ENCODE data around the gene KLHL22.

The KLHL22 gene

DNA sequence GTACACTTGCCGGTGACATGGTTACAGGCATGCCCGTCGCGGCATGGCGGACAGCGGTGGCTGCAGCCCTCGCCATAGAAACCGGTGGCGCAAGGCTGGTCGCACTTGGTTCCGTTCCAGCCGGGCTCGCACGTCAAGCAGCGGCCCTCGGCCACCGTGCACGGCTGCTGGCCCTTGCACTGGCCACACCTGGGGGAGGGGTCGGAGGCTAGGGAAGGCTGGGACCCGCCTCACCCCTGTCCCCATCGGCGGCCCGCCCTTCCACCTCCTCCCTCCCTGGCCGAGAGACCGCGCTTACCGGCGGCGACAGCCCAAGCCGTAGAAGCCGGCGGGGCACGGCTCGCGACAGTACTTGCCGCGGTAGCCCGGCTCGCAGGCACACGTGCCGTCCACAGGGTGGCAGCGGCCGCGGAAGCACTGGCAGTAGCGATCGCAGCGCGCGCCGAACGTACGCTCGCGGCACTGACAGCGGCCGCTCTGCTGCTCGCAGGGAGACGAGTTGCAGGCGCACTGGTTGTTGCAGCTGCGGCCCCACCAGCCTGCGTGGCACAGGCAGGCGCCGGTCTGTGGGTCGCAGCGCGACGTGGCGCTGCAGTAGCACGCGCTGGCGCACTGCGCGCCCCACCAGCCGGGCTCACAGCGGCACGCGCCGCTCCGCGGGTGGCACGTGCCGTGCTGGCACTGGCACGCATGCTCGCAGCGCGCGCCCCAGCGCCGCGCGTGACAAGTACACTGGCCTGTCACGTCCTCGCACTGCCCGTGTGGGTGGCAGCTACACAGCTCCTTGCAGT is 64.7 kb downstream of the KLHL22 start:
- DNase-seq (ENCODE audit: low read depth) = no peak

DNA sequence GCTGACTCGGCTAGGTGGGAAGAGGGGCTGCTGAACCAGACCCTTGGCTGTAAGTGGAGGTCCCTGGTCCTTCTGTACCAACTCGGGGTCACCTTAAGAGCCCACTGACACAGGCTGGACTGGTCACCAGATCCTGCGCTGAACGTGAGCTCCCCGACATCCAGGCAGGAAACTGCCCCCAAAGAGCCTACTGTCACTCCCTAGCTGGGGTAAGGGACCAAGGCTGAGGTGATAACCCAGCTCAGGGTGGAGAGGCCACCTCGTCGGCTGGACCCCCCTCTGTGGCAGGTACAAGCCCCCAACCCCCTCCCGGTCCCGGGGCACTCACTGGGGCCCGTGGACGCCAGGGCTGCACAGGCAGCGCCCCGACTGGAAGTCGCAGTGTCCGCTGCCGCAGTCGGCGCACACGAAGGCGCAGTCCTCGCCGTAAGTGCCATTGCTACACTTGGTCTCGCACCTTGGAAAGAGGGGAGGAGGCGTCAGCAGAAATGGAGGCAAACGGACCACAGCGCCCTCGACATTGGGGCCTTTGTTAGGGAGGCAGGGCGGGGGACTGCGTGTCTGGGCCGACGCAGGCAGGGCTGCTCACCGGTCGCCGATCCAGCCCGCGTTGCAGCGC is 65.4 kb downstream of the KLHL22 start:
- no peak for DNase-seq (ENCODE audit: low read depth)

DNA sequence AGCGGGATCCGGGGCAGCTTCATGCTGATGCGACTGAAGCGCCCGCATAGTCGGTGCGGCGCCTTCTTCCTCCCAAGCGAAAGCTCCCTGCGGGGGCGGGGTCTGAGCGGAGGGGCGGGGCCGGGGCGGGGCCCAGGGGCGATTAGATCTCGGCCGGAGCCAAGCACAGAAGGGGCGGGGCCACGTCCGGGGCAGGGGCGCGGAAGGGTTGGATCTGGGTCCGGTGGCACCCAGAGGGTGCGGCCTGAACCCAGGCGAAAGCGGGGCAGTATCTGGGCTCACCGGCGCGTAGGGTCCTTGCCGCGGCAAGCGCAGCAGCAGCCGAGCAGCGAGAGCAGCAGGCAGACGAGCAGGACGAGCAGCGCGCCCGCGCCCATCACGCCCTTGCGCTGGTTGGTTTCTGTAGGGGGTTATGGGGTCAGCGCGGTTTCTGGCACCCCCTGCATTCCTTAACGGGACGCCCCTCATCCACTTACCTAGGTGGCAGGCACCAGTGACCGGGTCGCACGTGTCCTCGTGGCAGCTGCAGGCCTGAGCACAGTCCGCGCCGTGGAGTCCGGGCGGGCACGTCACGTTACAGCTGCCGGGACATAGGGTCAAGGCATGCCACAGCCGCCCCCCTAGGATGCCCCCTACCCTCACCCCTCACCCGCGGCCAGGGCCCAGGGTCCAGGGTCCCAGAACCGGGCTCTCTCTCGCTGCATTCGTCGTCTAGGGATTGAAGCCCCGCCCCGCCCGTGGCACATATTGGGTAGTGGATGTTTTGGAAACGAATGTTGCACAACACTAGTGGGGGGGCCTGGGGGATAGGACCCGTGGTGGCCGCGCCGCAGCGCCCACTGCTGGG is 66.1 kb downstream of the KLHL22 start:
- DNase-seq (ENCODE audit: low read depth) = peak; percentile 66

DNA sequence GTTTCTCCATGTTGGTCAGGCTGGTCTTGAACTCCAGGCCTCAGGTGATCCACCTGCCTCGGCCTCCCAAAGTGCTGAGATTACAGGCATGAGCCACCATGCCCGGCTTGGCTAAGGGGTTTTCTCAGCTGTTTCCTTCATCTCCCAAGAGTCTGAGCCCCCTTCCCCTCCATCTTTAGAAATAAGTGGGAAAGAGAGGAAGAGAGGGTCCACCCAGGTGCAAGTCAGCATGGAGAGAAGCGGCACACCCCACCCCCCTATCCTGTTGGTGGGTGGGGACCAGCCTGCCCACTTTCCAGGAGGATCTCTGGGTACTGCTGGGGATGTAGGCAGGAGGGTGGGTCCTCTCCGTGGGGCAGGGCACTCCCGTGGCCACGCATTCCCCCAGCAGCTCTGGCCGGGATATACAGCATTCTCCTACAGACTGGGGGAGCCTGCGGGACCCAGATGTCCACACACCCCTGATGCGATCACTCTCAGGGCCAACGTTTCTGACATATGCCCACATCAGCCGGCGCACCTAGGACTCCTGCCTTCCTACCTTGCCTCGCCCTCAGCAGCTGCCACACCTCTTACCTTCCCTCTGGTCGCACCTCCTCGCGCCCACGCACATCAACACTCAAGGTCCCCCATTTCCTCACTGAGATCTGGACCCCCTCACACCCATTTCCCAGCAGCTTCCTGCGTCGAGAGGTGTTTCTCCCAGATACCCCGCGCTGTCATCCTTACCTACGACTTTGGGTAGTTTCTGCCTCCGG is 66.9 kb downstream of the KLHL22 start:
- no peak for DNase-seq (ENCODE audit: low read depth)

DNA sequence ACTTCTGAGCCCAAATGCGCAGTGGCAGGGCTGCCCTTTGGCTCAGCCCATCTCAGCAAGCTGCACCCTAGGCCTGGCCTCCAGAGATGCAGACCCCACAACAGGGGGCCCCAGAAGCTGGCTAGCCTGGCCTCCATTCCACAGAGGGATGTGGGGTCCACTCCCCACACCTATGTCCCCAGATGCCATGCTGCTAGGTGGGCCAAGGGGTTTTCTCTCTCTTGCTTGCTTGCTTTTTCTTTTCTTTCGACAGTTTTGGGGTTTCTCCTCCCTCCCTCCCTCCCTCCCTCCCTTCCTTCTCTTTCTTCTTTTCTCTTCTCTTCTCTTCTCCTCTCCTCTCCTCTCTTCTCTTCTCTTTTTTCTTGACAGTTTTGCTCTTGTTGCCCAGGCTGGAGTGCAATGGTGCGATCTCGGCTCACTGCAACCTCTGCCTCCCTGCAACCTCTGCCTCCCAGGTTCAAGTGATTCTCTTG is 67.6 kb downstream of the KLHL22 start:
- DNase-seq (ENCODE audit: low read depth) = no peak

DNA sequence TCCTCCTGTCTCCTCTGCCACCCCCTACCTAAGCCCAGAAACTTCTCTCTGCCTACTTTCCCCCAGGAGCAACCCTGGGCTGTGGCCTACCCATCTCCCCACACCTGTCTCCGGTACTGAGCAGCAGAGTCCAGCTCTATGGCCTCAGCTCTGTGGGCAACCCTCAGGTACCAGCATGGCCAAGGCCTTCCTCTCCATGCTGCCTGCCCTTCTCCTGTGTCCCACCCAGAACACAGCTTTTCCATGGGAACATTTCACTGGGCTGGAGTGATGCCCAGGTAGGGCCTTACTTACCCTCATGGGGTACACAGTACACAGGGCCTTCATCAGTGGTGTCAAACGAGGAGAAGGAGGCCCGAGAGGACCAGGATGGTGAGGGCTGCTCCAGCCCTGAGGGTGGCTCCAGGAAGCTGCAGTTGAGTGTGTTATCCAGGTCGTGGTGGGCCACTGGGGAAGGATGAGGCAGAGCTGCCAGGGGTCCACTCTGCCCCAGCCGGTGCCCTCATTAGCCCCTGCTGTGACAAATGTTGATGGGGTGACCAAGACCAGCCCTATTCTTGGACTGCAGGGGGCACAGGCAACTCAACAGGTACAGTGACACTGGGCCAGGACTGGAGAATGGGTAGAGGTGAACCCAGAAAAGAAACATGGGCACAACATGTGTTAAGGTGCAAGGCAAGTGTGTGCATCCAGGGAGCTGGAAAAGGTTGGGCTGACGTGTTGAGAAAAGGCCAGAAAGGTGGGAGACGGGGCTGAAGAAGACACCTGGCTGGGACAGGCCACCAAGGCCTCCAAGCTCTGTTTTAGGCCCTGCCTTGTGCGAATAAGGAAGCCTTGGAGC is 68.3 kb downstream of the KLHL22 start:
- DNase-seq (ENCODE audit: low read depth) = no peak

DNA sequence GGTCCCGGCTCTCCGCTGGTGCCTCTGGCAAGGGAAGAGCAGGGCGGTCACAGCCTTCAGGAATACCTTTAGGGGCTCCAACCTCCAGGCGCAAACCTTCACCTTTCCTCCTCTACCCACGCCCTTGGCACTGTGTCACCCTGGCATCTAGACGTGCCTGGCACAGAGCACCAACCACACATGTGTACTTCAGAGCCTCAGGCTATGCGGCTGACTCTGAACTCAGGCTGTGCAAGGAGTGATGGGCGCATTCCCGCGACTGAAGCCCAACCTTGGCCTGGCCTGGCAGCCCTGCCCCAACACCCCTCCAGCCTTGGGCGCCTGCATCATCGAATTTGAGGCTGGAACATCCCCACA is 69.4 kb downstream of the KLHL22 start:
- DNase-seq (ENCODE audit: low read depth) = no peak

DNA sequence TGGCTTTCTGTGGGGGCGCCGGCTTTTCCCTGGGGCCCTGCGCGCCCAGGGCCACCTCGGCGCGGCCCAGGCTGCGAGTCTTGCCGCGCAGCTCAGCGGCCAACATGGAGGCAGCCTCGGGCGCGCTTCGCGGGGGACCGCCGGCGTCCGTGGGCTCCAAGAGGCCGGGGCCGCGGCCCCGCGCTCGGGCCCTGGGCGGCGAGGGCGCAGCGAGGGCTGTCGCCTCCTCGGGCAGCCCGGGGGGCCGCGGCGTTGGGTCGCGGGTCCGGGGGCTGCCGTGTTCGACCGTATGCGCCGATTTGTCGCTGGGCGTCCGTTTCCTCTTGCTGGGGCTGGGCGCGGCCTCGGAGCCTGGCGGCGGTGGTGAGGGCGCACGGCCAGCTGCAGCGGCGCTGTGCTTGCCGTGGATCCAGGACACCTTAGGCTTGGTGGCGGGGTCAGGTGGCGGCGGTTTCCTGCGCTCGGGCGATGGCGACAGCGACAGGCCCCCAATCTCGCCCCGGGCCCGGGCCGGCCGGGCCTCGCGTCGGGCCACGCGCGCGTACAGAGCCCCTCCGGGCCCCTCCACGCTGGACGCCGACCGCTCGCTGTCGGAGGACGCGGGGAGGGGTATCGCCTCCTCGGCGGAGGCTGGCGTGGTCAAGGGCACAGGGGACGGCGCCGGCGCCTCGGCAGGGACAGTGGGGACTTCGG is 69.9 kb downstream of the KLHL22 start:
- DNase-seq (ENCODE audit: low read depth) = no peak

DNA sequence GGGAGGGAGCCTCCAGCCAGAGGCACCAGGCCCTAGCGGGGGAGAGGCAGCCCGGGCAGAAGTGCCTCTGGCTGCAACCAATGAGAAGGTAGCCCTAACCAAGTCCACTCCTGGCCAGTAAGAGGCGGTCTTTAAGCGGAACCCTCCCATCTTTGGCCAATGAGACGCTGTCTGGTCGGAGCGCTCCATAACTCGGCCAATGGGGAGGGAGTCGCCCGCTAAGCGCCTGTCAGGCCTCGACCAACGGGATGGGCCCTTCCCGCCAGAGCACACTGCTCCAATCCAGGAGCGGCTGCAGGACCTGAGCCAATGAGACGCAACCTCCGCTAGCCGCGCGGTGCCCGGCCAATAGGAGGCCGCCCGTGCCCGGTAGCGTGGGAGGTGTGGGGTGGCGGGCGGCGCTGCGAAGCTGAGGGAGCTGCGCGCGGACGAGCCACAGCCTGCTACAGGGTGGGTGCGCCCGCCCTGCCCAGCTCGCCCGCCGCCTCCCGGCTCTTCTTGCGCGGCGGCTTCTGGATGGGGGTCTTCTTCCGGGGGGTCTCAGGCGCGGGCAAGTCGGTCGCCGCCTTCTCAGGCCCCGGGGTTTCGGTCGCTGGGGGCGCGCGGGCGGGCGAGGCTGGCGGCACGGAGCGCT is 70.5 kb downstream of the KLHL22 start:
- no peak for DNase-seq (ENCODE audit: low read depth)

DNA sequence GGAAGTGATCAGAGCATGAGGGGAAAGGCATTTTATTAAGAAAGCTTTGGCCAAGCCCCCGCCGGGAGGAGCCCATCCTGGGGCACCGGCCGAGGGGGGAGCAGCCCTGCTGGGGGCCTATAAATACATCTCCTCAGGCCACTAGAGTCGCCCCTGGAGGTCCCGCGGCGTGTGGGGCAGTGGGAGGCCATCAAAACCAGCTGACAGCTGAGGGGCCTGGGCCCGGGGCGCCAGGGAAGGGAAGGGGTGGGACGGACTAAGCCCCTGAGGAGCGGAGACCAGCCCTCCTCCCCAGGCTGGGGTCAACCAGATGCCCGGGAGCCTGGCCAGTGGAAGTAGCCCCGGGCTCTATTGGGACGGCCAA is 71.0 kb downstream of the KLHL22 start:
- no peak for DNase-seq (ENCODE audit: low read depth)

DNA sequence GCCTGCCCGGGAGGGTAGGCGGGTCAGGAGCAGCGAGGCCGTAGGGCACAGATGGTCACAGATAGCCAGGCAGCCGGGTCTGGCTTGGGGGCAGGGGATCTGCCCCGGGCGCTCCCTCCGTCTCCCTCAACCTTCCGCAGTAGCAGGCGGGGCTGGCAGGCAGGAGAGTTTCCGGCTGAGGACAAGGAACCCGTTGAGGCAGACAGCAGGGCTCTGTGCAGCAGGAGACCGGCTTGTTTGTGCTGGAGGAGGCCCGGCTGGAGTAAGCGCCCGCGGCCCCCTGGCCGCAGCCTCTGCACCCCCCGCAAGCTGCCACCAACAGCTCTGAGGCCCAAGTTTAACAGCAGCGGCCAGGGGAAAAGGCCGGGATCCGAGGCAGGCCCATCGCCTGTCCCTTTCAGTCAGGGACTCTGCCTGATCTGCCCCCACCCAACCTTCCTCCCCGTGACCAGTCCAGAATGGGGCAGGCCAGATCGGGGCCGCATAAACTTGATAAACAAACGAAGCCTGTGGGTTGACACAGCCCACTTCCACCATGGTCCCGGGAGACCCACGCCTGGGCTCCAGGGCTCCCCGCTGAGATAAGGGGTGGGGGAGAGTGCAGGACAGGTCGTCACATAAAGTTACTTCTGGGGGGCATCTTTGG is 71.6 kb downstream of the KLHL22 start:
- DNase-seq (ENCODE audit: low read depth) = no peak

DNA sequence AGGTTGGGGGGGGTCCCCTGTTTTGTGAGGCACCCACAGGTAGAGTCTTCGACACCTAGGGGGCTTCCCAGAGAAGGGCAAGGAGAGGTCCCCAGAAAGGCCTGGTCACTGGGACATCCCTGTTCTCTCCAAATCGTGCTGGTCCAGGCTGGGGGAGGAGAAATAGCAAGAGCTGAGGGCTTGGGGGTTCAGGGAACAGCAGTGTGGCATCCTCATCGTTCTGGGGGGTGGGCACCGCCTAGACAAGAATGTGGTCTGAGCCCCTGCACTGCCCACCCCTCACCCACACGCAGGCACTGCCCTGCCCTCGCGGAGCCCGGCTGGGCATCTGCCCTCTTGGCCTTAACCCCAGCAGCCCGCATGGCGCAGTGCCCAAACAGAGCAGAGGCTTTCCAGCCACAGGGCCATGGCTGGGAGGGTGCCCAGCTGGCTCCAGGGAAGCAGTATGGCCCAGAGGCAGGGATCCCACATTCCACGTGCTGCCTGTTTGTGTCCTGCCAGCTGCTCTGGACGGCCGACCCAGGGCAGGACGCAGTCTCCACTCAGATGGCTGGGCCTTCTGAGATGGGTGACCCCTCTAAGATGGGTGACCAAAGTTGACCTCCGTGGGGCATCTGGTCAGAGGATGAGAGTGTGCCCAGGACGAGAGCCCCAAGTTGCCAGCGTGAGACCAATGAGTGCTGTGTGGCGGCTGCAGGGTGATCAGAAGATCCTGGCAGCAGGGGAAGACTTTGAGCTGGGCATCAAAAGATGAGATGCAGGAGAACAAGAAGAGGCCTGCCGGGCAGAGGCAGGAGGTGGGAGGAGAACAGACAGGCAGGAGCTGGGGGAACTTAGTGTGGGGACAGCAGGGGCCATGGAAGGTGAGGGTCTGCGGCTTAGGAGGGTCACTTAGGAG is 72.3 kb downstream of the KLHL22 start:
- no peak for DNase-seq (ENCODE audit: low read depth)

DNA sequence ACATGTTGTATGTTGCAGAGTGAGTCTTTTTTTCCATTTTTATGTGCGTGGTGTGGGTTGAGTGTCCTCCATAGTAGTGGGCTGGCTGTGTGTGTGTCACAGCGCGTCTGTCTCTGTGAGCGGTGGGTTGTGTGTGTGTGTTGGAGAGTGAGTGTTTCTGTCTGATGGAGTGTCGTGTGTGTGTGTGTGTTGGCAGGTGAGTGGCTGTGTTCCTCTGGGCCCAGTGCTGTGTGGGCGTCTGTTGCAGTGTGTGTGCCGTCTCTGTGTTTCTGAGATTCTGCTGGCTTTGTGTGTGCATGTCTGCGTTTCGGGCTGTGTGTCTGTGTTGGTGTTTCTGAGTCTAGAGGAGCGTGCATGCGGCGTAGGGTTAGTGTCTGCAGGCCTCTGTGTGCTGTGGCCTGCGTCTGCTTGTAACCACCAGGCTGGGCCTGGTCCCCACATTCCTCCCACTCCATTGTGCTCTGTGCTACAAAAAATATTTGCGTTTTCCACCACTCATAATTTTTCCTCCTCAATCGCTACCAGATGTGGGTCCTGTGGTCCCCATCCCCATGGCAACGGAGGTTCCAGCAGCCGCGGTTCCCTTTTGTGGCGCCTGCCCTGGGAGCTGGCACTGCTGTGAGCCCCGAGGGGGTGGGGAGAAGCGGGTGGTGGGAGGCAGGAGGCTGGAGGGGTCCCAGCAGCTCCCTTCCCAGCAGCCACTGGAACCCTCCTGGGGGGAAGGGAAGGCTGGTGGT is 73.2 kb downstream of the KLHL22 start:
- DNase-seq (ENCODE audit: low read depth) = no peak

DNA sequence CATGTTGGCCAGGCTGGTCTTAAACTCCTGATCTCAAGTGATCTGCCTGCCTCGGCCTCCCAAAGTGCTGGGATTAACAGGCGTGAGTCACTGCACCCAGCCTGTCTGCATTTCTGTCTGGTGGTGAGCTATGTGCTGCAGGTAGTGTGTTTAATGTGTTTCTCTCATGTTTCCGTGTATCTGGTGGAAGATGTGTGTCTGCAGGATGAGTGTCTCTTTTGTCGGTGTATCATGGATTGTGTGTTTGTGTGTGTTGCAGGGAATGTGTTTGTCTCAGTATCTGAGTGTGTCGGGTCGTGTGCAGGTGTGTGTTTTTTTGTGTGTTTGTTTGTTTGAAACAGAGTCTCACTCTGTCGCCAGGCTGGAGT is 74.1 kb downstream of the KLHL22 start:
- DNase-seq (ENCODE audit: low read depth) = no peak

DNA sequence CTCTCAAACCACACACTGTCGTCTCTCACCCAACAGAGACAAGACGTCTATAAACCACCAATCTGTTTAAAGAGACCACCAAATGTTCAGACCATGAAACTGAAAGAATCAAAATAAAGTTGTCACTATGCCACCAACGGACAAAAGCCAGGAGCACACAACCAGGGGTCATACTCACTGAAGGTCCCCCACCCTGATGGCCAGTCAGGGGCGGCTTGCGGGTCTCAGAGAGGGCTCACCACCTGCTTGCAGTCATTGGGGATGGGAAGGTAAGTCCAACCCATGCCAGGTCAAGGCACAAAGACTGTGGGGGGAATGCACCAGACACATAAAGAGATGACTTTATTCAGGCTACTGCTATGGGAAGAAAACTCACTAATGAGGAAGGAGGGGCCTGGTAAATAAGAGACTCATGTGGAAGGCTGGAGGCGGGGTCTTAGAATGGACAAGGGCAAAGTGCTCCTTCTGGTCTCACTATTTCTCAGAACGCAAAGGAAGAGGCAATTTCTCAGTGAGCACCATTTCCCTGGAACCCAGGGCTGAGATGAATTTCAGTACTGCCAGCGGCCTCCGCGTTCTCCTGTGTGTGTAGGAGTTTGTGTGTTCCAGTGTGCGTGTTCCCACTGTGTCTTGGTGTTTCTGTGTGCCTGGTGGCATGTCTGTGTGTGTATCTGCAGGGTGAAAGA is 75.3 kb downstream of the KLHL22 start:
- DNase-seq (ENCODE audit: low read depth) = no peak

DNA sequence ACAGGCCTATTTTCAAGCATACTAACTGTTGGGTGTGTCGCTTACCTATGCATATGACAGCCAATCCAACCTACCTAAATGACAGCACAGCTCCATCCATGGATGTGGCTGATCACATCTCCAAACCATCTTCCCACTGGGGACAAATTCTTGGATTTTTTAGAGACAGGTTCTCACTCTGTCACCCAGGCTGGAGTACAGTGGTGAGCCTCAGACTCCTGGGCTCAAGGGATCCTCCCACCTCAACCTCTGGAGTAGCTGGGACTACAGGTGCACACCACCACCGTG is 76.0 kb downstream of the KLHL22 start:
- DNase-seq (ENCODE audit: low read depth) = no peak

DNA sequence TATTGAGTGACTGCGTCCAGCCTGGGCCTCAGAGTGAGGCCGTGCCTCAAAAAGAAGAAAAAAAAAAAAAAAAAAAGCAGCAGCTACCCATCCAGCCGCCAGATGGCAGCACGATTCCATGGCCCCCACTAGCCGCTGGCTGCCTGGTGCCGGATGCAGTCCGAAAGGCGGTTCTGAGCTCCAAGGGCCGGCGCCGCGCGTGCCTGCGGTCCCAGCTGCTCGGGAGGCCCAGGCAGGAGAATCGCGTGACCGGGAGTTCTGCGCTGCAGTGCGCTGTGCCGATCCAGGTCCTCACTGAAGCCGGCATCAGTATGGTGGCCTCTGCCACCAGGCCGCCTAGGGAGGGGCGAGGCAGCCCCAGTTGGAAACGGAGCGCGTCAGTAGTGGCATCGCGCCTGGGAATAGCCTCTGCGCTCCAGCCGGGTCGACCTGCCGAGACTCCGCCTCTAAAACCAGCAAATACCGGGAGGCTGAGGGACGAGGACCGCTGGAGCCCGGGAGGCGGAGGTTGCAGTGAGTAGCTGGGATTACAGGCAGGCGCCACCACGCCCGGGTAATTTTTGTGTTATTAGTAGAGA is 77.3 kb downstream of the KLHL22 start:
- peak; percentile 50 for DNase-seq (ENCODE audit: low read depth)

All from stimulated activated CD8-positive, alpha-beta memory T cell treated with anti-CD3 and anti-CD28 coated beads, Interleukin-15, amount 100 ng/mL, for 1 hour (primary cell).